Measurements from ENCODE around the gene RAP1A.

Gene RAP1A

DNA sequence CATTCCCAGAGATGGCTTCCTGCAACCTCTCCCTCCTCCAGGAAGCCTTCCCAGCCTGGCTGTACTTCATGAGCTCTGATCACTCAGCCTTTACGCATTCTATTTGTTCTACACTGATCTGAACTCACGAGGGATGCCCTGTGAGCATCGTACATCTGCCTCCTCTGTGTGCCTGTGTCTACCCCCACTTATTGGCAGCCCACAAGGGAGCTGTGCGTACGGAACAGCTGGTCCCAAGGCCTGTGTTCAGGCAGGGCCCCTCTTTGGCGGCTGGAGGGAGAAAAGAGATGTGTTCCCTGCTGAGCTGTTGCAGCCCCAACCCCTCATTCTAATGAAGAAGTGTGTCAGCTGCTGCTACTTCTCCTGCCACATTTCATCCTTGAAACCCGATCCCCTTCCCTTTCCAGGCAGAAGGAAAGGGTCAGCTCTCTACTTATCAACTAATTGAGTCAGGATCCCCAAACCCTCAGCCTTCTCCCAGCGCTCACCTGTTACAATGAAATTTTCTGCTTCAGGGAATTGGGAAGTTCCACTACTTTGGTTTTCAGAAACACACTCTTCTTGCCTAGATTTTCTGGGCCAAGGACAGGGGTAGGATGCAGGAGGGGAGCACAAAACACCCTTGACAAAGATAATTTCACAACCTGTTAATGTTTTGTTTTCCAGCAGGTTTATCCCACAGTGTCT lies 116.4 kb downstream of the RAP1A start:
- no peak for TF ChIP-seq GATA3 (IDR thresholded peaks at IDR 0.05; ENCODE audit: low read depth, low read length)

DNA sequence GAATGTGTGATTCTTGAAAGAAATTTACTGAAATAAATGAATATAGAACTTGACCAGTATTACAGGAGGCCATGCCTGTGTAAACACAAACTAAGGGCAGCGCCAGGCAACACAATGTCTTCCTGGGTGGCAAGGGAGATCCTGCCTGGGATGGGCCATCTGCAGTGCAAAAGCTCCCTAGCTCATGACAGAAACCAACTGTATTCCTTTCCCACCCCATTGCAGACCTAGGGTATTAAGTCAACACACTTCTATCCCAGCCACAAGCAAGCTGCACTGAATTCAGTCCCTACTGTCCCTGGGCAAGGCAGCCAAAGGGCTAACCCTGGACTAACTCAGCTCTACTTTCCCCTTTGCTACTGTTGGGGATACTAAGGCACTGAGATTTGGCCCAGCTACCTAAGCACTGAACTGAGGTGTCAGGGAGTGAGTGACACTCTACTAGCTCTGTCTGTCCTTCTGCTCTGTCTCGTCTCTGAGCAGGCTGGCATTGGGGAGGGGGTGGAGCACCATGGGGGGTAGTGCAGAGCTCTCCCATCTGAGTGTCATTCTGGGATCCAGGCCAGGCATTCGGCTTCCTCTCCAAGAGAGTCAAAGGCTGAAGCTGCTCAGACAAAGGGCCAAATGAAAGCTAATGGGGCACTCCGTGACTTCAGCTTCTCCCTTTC lies 117.1 kb downstream of the RAP1A start:
- TF ChIP-seq GATA2 (IDR thresholded peaks at IDR 0.05; ENCODE audit: low read depth, low read length): no peak
- TF ChIP-seq GATA3 (IDR thresholded peaks at IDR 0.05; ENCODE audit: low read depth, low read length): no peak

DNA sequence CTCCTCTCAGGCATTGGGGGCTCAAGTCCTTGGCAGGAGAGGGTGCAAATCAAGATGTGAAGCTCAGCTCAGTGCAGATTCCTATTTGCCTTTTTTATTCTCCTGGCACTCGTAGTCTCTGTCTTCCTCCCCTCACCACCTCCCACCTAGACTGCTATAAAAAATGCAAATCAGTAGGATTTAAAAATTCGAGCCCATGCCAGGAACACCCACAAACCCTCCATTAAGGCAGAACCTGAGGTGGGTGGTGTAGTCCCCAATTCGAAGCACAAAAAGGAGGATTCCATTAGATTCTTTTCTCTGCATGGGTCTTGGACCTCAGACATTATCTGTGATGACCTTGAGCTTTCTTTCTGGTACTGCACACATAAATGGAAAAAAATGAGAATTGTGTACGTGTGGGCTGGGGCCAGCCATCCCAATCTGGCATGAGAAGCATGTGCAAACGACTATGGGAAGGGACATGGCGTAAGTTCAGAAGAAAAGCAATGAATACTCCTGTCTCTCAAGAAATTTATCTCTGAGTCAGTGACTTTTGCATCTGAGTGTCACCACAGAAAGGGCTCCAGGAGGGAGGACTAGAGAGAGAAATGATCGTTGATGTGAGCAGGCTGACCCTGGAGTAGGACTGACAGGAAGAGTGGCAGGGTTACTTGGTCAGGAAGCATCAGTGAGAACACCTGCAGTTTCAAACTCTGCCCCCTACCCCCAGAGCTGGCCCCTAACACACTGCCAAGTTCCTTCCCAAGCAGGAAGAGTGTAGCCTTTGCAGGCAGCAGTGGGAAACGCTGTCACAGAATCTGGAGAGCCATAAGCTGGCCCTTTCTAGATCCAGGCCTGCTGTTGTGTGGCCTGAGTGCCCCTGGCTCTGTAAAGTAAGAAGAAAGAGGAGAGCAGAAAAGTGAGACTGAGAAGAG lies 117.9 kb downstream of the RAP1A start:
- no peak for TF ChIP-seq GATA2 (IDR thresholded peaks at IDR 0.05; ENCODE audit: low read depth, low read length)
- no peak for TF ChIP-seq GATA3 (IDR thresholded peaks at IDR 0.05; ENCODE audit: low read depth, low read length)

DNA sequence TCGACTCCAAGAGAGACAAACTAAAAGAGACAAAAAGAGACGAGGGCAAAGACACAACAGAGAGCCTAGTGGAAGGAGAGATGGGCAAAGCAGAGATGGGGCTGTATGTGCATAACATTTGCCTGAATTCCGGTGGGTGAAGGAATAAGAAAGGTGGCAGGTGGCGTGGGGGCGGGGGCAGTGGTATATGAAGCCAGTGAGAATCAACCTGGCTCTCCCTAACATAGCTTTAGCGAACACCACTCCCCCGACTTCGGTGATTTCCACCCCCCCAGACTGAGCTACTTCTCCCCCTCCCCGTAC lies 118.5 kb downstream of the RAP1A start:
- TF ChIP-seq GATA2 (IDR thresholded peaks at IDR 0.05; ENCODE audit: low read depth, low read length) (no peak), GATA3 (IDR thresholded peaks at IDR 0.05; ENCODE audit: low read depth, low read length) (no peak)

DNA sequence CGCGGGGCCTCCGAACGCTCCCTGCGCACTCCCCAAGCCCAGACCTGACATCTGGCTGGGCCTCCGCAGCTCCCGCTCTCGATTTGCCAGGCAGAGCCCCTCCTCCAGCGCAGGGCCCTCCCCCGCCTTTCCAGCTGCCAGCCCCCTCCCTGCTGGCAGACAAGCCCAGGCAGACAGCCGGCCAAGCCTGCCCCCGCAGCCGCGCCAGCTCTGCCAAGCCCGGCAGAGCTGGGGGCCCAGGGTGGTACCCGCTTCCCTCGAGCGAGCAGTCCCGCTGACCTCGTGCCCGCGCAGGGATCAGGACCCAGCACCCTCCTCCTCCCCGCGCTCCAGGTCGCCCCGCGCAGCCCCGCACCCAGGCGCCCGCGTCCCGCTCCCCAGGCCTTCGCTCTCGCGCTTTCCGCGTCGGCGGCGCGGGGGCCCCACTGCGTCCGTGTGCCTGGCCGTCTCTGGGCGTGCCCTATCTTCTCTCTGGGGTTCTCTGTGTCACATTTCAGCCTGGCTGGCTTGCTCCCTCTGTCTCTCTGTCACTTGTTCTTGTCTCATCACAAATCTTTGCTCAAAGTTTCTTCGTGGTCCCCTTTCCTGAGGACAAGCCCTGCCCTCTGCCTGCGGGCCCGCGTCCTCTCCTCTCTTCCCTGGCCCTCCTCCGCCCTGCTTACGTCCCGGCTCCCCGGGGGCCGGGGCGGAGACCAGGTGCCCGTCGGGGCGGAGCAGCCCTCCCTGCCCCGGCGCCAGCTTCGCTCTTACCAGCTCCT lies 119.0 kb downstream of the RAP1A start:
- TF ChIP-seq GATA3 (IDR thresholded peaks at IDR 0.05; ENCODE audit: low read depth, low read length) (no peak), GATA2 (IDR thresholded peaks at IDR 0.05; ENCODE audit: low read depth, low read length) (no peak)

DNA sequence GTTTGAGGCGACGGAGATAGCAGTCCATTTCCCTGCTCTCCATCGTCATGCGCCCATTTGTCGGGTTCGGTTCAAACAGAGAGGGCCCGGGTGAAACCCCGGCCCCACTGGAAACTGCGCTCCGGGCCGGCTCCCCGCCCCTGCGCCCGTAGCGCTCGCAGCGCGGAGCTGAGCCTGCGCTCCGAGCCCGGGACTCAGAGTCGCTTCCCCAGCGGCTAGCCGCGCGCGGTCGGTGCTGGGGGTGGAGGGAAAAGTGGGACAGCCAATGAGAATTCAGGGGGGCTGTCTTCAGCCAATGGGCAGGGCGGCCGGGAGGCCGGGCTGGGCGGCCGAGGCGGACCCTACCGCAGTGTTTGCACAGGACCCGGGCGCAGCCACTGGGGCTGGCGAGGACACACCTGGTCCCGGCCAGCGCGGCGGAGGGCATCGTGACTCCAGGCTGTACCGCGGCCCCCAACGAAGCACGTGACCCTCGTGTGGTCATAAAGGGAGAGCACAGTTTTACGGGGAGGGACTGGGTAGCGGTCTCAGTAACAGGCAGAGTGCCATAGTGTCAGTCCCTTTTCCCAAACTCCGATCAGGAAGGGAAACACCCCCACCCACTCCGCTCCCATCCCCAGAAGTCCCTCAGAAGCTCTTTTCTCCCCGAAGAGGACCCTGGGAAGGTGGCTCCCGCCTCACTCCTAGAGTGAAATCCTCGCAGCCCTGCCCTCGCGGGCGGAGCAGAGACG lies 119.8 kb downstream of the RAP1A start, which contains the start of gene INKA2:
Gene INKA2 (minus strand): TSS at position 202 of the 731 bp plus-strand sequence. CDS start 153 bp downstream, at position 49.
- no peak for TF ChIP-seq GATA3 (IDR thresholded peaks at IDR 0.05; ENCODE audit: low read depth, low read length)
- 0 out of 2 replicates have a peak, but pooled peaks have one; percentile 3 for TF ChIP-seq GATA2 (IDR thresholded peaks at IDR 0.05; ENCODE audit: low read depth, low read length)

DNA sequence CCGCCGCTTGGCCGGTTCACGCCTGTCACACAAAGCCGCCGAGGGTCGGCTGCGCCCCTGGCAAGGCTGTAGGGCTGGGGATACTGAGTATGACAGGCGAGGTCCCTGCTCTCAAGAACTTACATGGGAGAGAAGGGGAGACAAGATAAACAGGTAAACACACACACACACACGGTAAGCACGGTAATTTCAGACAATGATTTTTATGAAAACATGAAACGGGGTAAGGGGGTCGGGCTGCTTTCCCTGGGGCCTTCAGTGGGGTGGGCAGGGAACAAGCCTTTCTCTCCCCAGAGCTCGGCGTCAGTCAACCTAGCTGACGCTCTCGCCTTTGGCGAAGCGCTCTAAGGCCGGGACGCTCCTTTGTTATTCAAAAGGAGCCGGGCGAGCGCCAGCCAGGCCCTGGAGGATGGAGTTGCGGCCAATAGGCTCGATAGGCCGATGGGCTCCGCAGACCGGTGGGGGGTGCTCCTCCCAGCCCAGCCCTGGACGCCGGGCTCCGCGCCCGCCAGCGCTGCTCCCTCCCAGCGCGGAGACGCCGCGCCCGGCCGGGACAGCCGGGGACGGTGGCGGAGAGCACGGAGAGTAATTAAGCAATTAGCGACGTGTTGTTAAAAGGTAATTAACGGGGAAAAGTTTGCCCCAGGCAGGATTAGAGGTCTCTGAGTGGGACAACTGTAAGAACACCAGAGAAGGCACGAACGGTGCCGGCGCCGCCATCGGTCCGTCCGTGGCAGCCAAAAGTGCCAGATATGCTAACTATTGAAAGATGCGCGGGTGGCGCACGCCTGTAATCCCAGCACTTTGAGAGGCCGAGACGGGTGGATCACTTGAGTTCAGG lies 120.6 kb downstream of the RAP1A start:
- no peak for TF ChIP-seq GATA2 (IDR thresholded peaks at IDR 0.05; ENCODE audit: low read depth, low read length)
- TF ChIP-seq GATA3 (IDR thresholded peaks at IDR 0.05; ENCODE audit: low read depth, low read length): no peak

DNA sequence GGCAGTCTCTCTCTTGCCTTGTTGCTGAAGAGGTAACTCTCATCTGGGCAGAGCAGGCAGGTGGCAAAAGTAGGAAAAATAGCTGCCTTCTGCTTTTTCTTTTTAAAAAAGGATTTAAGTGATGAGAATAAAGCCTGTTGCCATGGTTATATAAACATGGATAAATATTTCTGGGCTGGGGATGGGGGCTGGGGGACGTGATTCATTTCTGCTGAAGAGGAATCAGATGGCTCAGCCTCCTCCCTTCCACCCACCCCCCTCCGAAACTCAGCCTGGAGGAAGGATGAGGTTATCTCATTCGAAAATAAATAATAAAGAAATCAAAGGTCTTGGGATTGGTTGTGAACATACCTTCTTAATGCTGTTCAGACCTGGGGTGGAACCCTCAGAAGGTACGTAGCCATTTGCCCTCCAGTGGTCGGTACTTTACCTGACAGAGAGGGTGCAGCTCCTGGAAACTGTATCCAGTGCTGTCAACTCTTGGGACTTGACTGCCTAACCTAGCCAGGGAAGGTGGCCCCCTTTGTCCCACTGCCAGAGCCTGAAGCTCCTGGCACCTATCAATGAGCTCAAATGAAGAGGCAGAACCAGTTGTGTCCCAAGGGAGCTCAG lies 123.5 kb downstream of the RAP1A start:
- no peak for TF ChIP-seq GATA2 (IDR thresholded peaks at IDR 0.05; ENCODE audit: low read depth, low read length)

DNA sequence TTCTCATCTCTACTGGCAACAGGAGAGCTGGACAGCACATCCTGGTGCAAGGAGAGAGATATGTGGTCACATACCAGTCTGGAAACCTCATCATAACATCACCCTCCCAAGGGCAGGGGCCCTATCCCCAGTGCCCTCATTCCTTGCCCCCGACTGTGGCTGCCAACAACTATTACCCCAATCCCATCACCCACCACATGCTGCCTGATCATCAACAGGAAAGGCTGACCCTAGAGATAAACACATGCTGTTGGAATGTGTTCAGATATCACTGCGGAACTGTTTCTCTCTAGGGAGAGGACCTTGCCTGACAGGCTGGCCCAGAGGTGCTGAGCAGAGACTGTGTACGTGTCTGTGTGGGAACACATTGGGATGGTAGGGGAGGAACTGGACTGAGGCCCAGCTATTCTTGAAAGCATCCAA lies 124.1 kb downstream of the RAP1A start:
- TF ChIP-seq GATA2 (IDR thresholded peaks at IDR 0.05; ENCODE audit: low read depth, low read length) (no peak), GATA3 (IDR thresholded peaks at IDR 0.05; ENCODE audit: low read depth, low read length) (no peak)

DNA sequence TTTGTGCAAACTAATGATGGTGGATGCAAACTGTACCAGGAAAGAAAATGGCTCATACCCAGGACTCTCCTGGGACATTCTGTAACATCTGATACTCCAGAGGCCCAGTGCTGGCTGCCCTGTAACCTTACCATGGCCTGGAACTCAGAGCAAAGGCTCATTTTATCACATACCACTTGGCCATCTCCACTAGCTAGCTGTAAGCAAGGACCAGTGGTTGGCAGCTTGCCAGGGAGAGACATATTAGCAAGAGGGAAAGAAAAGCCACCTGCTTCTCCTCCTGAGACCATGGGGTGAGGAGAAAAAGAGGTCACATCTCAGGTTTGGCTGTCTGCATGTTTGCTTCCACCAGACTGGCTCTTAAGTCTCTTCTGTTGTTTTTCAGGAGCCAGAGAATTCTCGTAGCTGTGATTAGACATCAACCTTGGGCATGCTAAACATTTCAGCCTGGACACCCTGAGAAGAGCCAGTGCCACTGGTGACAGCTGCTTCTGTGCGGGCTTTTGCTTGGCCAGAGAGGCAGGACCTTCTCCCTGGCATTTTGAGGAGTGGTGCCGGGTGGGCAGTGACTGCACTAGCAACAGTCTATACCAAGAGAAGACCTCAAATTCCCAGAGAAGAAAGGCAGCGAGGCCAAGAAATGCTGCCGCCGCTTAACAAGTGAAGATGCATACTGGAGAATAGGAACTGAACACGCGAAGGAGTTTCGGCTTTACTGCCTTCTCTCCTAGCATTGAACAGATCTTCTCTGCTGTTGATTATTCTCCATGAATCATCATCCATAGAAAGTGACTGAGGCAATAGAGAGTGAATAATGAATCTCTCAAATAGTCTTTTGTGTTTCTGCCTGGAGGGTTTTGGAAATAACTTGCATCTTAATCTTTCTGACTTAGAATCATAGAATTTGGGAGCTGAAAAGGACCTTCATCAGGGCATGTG lies 126.4 kb downstream of the RAP1A start:
- TF ChIP-seq GATA2 (IDR thresholded peaks at IDR 0.05; ENCODE audit: low read depth, low read length) (no peak), GATA3 (IDR thresholded peaks at IDR 0.05; ENCODE audit: low read depth, low read length) (no peak)

DNA sequence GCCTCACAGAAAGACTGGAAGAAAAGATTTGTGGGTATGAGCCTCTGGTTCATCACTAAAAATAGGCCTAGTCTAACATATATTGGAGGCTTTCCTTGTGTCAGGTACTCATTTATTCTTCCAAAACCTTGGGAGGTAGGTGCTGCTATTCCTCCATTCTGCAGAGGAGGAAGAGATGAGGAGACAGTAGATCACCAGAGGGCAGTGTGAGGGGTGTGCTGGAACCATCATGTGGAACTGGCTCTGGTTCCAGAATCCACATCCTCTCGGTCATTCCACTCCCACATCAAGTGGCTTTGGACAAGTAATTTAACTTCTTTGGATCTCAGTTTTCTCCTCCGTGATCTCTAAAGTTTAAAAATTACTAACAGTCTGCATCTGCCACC lies 127.0 kb downstream of the RAP1A start:
- TF ChIP-seq GATA2 (IDR thresholded peaks at IDR 0.05; ENCODE audit: low read depth, low read length): no peak
- TF ChIP-seq GATA3 (IDR thresholded peaks at IDR 0.05; ENCODE audit: low read depth, low read length): no peak
